Suprapubic skin (tissue), 4 donors: ENCODE measurements around the gene CD84. TPM values are rescaled to one million over a fixed set of nuclear protein-coding genes. Genes with fewer than 3 reads are reported as not detected.

ENCODE experiments used
- DNase-seq, 2 donors: peaks; one replicate each; pipeline ENCODE4 v3.0.0-alpha.2; 2019; ENCODE audit warnings: low spot score in 2 of 2
- H3K27ac ChIP-seq: fragments of 200-600 bp; sonication (generic); one replicate; pipeline ENCODE4 v1.5.1; 2019
- H3K27me3 ChIP-seq: fragments of 200-600 bp; sonication (generic); one replicate; pipeline ENCODE4 v1.5.1; 2019
- H3K36me3 ChIP-seq: fragments of 200-600 bp; sonication (generic); one replicate; pipeline ENCODE4 v1.5.1; 2019
- H3K4me1 ChIP-seq: fragments of 200-600 bp; sonication (generic); one replicate; pipeline ENCODE4 v1.5.1; 2019
- H3K4me3 ChIP-seq: fragments of 200-600 bp; sonication (generic); one replicate; pipeline ENCODE4 v1.5.1; 2019; ENCODE audit warnings: mild to moderate bottlenecking
- H3K9me3 ChIP-seq: fragments of 200-600 bp; sonication (generic); one replicate; pipeline ENCODE4 v1.5.1; 2019
- EP300 ChIP-seq: sonication (generic); formaldehyde crosslinking; IDR thresholded peaks from one replicate; pipeline ENCODE4 v1.6.1; 2017; ENCODE audit warnings: antibody characterized with exemption
- POLR2A ChIP-seq, 2 donors: fragments of 450-650 bp; IDR thresholded peaks; one replicate each; pipeline ENCODE4 v1.6.1; 2017; ENCODE audit warnings: antibody characterized with exemption in 2 of 2, mild to moderate bottlenecking in 2 of 2, moderate library complexity in 2 of 2
- POLR2AphosphoS5 ChIP-seq, 3 donors: sonication (generic); formaldehyde crosslinking; IDR thresholded peaks; one replicate each; pipeline ENCODE4 v1.6.1; 2017; ENCODE audit warnings: antibody characterized with exemption in 3 of 3
- WGBS: methylation state at CpG from one replicate; pipeline ENCODE4 v1.1.5; 2018; 5-methylcytosine and 5-hydroxymethylcytosine counted together
- total RNA-seq, 4 donors: library from RNA; depleted of rRNA; stranded (reverse); fragments of >200 nt; gene quantifications; one replicate each; pipeline ENCODE4 v1.1.0, GENCODE V29; 2016
- TF ChIP-seq, protein P1 (sequence below), 2 donors: fragments of 200-600 bp in 1 of 2; fragments of 450-650 bp in 1 of 2; sonication (generic) in 1 of 2; IDR thresholded peaks; one replicate each; pipeline ENCODE4 v1.5.1; 2016 to 2019; ENCODE audit warnings: antibody characterized with exemption in 2 of 2, mild to moderate bottlenecking in 1 of 2, moderate library complexity in 1 of 2

The CD84 gene
- total RNA-seq, 4 donors from 2014 or later = 1.2 to 9.0 (median 2.3) TPM

DNA sequence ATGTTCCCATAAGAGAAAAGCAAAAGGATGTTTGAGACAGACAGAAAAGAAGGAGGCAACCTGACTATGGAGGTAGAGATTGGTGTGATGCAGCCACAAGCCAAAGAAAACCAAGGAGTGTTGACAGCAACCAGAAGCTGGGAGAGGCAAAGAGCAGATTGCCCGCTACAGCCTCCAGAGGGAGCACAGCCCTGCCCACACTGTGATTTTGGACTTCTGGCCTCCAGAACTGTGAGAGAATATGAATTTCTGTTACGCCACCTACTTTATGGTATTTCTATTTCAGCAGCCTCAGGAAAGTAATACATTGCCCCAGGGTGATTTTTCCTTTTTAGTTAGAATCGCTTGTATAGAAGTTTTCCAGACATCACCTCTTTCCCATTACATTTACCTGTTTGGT lies 84.7 kb downstream of the CD84 start:
- DNase-seq = no peak
- TF ChIP-seq, protein P1, sequence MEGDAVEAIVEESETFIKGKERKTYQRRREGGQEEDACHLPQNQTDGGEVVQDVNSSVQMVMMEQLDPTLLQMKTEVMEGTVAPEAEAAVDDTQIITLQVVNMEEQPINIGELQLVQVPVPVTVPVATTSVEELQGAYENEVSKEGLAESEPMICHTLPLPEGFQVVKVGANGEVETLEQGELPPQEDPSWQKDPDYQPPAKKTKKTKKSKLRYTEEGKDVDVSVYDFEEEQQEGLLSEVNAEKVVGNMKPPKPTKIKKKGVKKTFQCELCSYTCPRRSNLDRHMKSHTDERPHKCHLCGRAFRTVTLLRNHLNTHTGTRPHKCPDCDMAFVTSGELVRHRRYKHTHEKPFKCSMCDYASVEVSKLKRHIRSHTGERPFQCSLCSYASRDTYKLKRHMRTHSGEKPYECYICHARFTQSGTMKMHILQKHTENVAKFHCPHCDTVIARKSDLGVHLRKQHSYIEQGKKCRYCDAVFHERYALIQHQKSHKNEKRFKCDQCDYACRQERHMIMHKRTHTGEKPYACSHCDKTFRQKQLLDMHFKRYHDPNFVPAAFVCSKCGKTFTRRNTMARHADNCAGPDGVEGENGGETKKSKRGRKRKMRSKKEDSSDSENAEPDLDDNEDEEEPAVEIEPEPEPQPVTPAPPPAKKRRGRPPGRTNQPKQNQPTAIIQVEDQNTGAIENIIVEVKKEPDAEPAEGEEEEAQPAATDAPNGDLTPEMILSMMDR (IDR thresholded peaks at IDR 0.05) = no peak
- no peak for TF ChIP-seq EP300

DNA sequence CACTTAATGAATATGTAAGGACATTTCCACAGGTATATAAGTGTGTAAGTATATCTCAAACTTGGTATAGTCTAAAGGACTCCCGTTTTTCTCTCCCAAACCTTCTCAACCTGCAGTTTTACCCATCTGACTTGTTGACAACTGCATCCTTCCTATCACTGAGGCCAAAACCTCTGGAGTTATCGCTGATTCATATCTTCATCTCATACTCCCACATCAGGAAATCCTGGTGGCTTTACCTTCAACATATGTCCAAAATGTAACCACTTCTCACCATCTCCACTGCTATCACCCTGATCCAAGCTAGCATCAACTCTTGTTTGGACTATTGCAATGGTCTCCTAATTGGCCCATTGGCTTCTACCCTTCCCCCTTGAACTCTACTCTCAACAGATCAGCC lies 86.7 kb downstream of the CD84 start:
- Histone ChIP-seq H3K27me3 (no peaks in the 10 kb centered on the region), H3K9me3 (no peaks in the 10 kb centered on the region), H3K4me3 (no peak overlapping the region), H3K27ac (no peak overlapping the region), H3K36me3 (no peaks in the 10 kb centered on the region), H3K4me1 (no peaks in the 10 kb centered on the region)
- WGBS = 82% methylated on average over 2 of the region's 2 CpGs
- no peak for DNase-seq
- TF ChIP-seq POLR2AphosphoS5 (IDR thresholded peaks at IDR 0.05) (no peak), EP300 (no peak), POLR2A (IDR thresholded peaks at IDR 0.05) (no peak)
- TF ChIP-seq, protein P1 (IDR thresholded peaks at IDR 0.05) = no peak

More for the DNA sequence above, 84.7 kb downstream of the CD84 start:
- H3K27me3 ChIP-seq = no peaks in the 10 kb centered on the region
- no peaks in the 10 kb centered on the region for H3K9me3 ChIP-seq
- no peaks in the 10 kb centered on the region for H3K4me1 ChIP-seq
- H3K27ac ChIP-seq = no peak overlapping the region
- no peak overlapping the region for H3K4me3 ChIP-seq
- 86% methylated on average over 3 of the region's 3 CpGs for WGBS
- no peaks in the 10 kb centered on the region for H3K36me3 ChIP-seq

DNA sequence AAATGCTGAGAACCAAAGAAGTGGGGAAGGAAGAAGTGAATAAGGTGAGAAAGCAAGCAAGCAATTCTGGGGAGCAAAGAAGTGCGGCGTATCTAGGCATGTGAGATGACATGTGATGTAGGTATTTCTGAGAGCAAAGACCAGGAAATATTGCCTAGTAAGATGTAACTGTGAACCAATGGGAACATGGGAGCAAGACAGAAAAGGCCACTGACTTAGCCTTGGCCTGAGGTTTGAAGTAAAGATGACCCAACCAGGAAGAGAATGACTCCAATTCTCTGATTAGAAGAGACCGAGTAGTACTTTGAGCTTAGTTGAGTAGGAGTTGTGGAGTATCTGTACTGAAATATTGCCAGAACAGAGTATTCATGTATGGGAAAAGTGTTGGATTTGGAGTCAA lies 87.3 kb downstream of the CD84 start:
- Histone ChIP-seq H3K36me3 (no peaks in the 10 kb centered on the region), H3K4me3 (no peak overlapping the region), H3K27ac (no peak overlapping the region), H3K4me1 (no peaks in the 10 kb centered on the region), H3K9me3 (no peaks in the 10 kb centered on the region), H3K27me3 (no peaks in the 10 kb centered on the region)
- no peak for DNase-seq
- no peak for TF ChIP-seq POLR2AphosphoS5 (IDR thresholded peaks at IDR 0.05)
- TF ChIP-seq EP300 = no peak
- TF ChIP-seq, protein P1 (IDR thresholded peaks at IDR 0.05) = no peak
- no peak for TF ChIP-seq POLR2A (IDR thresholded peaks at IDR 0.05)
- WGBS = 94% methylated on average over 3 of the region's 3 CpGs

Other genes with a start within 250 kb of the CD84 start
- 10 to 100 TPM; 62.5 to 92.9 (median 87.2) TPM for gene COPA, start 236.2 kb downstream of the CD84 start, total RNA-seq
- gene NCSTN, start 236.1 kb downstream of the CD84 start, total RNA-seq = 10 to 100 TPM; 53.4 to 94.1 (median 71.1) TPM
- gene NHLH1, start 212.4 kb downstream of the CD84 start, total RNA-seq = under 1 TPM in 1 of 4 donors, not detected in 3; 0.39 TPM
- 10 to 100 TPM; 18.7 to 39.7 (median 28.1) TPM for gene VANGL2, start 178.9 kb downstream of the CD84 start, total RNA-seq
- gene SLAMF6, start 56.2 kb downstream of the CD84 start, total RNA-seq = 1 to 10 TPM in 1 of 4 donors, under 1 TPM in 1, not detected in 2; 0.80 to 1.0 TPM
- not detected for gene SLAMF1, start 67.5 kb upstream of the CD84 start, total RNA-seq
- gene CD48, start 132.3 kb upstream of the CD84 start, total RNA-seq = 1 to 10 TPM in 2 of 4 donors, under 1 TPM in 1, not detected in 1; 0.60 to 1.6 (median 1.0) TPM
- gene SLAMF7, start 159.8 kb upstream of the CD84 start, total RNA-seq = 1 to 10 TPM; 1.1 to 3.4 (median 1.9) TPM
- gene LY9, start 216.7 kb upstream of the CD84 start, total RNA-seq = 1 to 10 TPM in 2 of 4 donors, under 1 TPM in 1, not detected in 1; 0.34 to 3.5 (median 1.2) TPM